Measurements from ENCODE around the gene HES1. TPM values are rescaled to one million over a fixed set of nuclear protein-coding genes. Genes with fewer than 3 reads are reported as not detected.
A peak's percentile ranks its signal among the peaks of the same experiment; 100 is the strongest.

Gene HES1
- polyA plus RNA-seq, 5 donors, result 84.7 to 142 (median 113) TPM

DNA sequence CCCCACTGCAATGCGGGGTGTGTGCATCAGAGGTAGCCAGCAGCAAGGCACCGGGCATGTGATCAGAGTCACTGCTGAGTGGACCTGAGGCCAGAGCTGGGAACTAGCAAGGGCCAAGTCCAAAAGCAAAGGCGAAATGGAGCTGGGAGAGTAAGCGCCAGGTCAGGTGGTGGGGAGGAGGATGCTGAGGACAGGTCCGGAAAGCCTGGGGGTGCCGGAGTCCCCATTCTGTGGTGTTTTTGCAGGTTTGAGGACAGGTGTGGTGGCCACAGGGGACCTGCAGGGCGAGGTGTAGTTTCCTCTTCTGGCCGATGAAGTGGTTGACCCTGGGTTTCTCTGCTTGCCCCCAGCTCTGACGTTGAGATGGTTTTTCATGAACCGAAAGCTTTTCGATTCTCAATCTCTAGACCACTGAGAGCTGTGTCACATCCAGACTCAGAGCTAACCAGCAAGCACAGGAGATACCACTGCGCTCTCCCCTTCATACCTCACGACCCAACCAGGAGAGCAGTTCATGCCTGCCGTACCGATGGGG, 35.0 kb upstream of the HES1 start:
- no peak for DNase-seq

DNA sequence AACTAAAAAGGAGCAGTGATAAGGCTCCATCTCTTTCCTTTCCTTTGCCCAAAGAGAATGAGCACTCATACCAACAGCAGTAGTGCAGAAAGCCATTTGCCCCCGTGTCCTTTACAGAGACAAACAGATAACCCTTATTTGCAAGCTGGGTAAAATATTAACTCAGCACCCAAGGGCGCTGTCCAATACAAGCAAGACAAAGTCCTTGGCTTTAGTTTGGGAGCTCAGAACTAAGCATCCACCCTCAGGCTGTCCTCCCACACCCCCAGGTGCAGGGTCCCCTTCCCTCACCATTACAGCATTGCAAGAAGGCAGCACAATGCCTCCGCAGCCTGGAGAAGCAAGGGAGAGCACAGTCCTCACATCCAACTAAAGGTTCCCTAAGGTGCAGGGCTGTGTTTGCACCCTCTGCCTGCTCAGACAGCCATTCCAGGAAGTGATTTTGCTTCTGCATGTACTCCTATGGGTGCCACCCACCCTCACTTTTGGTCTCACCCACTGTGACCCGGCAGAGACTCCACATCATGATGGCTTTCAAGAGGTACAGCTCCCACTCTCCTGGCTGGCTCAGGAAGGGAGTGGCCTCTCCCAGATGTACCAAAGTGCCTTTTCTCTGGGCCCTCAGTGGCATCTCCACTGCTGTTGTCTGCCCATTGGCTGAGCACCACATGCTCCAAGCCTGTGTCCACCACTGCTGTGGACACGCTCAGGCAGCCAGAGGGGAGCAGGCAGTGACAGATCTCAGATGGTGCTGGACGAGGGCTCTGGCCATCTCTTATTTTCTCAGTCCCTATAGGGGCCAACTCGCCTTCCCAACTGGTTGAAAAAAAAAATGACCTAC, 34.1 kb upstream of the HES1 start:
- DNase-seq, result no peak

DNA sequence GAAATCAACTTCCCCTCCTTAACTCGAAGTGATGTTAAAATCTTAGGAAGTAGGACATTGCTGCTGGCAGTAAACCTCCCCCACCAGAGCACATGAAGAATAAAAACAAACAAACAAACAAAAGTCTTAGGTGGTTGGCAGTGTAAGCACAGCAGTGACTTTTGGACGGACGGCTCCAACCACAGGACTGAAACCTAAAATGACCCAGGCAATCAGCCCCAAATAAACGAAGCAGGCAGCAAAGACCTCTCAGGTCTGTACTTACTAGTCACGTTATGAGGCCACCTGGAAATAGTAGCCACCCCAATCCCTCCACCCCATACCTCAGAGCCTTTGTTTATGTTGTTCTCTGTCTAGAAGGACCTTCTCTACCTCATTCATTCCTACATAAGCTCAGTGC, 33.5 kb upstream of the HES1 start:
- no peak for DNase-seq

DNA sequence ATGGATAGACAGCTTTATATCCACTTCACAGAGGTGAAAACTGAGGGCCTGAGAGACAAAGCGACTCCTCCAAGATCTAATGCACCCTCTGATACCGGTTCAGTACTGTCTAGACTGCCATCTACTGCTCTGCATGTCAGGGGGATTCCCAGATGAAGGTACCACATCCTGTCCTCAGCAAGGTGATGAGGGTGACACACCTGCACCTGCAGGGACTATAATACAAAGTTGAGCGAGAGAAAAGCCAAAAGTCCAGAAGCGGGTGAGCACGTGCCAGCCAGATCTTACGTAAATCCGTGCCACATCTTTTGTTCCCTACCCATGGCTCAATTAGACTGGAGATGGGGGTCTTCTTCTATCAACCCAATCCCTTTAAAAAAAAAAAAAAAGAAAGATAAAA, 32.4 kb upstream of the HES1 start:
- DNase-seq, result no peak

DNA sequence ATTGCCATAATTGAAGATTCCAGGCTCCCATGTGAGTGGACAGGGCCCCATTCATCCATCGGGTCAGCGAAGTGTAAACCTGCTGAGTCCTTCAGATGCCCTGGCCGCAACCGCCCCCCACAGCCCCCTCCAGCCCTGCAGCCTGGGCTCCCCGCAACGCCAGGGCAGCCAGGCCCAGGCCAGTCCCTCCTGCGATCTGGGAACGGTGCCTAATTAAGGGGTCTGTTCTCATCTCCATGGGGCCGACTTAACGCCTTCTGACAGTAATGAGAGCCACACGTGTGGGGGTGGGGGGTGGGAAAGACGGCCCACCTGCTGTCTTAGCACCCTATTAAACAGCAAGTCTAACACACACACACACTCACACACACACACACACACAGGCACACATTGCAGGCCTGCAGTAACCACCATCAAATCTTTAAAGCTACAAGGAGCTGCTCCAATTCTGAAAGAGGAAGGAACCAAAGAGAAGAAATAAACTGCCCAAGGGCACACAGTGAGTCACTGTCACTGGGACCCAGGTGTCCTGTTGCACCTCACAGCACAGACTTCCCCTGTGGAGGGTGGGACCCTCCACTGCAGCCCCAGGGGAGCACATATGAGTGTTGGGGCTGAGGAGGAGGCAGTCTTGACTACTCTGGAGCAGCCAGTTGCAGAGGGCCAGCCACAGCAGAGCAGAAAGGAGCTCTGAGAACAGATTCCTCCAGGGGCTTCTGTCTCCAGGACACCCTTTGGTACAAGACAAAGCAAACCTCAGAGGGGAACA, 31.8 kb upstream of the HES1 start:
- no peak for DNase-seq

DNA sequence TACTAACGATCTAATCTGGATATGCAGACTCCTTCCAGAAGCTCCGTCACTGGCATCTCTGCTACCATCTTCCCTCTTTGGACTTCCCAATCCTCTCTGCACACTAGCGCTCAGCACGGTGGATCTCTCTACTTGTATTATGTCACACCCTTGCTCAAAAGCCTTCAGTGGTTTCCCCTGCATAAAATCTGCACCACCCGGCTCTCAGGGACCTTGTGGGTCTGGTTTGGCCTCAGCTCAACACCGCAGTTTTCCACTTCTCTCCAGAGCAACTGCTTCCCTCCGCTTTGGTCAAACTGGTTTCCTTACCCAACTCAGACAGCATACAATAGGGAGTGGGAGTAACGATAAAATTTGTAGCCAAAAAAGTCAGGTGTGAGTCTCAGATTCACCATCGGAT, 30.7 kb upstream of the HES1 start:
- DNase-seq, result no peak

DNA sequence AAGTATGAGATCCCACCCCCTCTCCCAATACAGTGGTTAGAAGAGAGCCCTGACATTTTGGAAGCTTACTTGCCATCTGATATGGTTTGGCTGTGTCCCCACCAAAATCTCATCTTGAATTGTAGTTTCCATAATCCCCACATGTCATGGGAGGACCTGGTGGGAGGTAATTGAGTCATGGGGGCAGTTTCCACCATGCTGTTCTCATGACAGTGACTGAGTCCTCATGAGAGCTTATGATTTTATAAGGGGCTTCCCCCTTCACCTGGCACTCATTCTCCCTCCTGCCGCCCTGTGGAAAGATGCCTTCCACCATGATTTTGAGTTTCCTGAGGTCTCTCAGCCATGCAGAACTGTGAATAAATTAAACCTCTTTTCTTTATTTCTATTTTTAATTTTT, 28.8 kb upstream of the HES1 start:
- DNase-seq, result no peak

DNA sequence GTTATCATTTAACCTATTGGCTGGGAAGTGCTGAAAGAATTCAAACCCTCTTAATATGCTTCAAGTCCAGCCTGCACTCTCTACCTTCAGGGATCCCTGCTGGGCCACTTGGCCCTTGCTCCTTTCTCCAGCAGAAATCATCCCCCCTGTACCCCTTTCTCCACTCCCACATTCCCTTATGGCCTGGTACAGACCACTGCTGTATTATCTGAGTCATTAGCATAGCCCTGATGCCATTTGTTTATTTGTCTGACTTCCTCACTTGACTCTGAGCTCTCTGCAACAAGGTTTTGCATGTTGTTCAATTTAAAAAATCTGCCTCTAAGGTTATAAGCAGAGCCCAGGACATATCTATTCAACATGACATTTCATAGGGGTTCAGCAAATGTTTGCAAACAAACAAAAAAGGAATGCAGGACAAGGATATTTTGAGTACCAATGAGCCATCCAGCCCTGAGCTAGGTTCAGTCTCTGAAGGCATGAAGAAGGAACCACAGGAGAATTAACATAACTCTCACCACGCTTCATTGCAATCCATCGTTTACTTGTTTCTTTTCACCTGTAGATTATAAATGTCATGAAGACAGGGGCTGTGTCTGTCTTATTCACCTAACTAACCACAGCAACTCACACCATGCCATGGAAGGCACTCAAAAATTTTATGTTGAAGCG, 26.6 kb upstream of the HES1 start:
- DNase-seq, result no peak

DNA sequence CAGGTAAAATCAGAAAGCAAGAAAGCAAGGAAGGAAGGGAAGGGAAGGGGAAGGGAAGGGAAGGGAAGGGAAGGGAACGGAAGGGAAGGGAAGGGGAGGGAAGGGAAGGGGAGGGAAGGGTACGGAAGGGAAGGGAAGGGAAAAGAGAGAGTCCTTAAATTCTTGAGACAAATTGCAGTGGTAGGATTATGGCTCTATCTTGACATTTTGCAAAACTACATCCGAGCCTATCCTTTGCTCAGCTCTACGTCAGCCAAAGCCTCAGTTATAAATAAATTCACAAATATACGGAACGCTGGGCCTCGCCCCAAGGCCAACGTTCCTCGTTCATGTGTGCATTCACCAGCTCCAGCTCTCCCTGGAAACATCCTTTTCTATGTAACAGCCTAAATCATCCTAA, 25.5 kb upstream of the HES1 start:
- no peak for DNase-seq

DNA sequence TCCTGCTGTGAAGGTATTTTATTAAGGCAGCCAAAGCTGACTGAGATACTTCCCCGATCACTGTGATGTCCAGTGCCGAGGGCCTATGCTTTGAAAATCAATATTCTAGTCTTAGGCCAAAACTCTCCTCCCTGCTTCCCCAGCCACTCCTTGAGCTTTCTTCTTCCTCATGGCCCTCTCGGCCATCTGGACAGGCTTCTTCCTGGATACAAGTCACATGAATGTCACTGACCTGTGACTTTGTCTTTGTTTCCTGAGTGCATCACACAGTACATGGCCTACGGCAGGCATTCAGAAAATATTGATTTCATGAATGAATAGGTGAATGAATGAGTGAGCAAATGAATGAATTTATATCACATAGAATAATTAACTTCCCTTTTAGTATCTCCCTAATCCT, 24.6 kb upstream of the HES1 start:
- no peak for DNase-seq

DNA sequence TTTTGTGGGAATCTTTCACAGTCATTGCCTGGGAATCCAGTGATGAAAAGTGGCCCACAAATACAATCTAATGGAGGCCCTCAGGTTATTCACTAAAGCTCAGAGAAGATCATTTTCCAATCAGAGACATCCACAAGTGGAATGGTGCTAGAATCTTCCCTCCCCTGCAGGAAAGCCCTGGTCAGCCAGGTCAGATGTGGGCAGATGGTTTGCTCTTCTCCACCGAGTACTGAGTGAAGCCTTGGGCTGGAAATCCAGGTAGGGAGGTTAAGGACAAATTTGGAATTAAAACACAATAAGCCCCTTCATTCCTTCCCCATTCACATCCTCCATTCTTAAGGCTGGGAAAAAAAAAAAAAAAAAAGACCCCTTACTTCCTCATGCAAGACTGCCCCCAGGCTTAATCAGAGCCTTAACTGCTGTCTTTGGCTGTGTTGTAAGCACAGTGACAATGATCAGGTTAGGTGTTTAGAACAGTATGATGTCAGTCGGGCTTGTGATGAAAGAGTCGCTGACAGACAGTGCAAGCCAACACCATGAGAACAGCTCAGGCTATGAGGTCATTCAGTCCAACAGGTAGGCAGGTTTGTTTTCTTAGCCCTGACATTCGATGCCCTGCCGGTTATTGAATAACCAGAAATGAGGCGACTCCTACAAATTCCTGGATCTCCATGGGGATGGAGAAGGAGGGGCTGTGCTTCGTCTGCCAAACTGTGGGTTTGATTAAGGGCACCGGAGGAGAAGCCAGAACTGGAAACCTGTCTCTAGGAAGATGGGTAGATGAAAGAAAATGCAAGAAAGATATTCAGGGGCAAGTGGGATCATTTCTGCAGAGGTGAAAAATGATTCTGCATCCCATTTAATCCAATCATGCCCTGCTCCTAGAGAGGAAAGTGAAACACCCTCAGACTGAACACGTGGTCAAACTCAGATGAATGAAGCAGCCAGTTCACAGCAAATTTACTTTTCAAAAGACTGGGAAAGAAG, 23.5 kb upstream of the HES1 start:
- DNase-seq, result peak; percentile 66 to 69

DNA sequence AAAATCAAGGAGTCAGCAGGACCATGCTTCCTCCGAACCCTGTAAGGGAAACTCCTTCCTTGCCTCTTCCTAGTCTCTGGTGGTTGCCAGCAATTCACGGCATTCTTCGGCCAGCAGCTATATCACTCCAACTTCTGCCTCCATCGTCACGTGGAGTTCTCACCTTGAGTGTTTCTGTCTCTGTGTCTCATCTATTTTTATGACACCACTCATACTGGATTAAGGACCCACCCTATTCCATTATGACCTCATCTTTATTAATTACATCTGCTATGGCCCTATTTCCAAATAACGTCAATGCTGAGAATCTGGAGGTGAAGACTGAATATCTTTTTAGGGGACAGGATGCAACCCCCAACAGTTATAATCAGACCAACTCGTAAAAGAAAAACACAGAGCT, 21.8 kb upstream of the HES1 start:
- DNase-seq, result no peak

DNA sequence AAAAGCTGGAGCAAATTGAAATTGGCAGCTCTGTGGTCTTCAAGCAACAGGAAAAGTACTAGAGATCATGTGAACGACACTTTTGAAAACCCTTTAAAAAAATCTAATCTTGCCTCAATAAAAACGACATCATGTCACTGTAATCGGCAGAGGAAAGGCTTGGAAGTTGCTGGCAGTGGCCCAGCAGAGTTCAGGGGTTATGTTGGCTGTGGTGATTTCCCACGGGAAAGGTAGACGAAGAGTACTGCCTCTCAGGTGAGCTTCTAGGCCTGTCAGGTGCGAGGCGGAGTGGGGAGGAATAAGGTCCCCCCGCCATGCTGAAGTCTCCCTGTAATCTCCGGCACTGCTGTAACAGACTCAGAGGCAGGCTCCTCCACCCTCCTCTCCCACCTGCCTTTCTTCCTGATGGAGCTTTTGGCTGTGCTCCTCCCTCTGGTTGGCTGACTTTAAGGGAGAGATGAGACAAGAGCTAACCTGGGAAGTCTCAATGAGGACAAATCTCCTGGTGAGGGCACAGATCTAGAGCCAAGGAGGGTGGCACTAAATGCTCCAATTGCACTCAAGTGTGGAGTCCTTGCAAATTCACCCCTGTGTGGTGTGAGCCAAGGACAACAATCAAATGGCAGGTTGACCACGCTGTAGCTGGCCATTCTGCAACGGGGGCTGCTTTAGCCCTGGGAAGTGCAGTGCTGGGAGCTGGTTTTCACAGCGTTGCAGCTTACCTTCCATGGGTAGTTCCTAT, 18.7 kb upstream of the HES1 start:
- no peak for DNase-seq

DNA sequence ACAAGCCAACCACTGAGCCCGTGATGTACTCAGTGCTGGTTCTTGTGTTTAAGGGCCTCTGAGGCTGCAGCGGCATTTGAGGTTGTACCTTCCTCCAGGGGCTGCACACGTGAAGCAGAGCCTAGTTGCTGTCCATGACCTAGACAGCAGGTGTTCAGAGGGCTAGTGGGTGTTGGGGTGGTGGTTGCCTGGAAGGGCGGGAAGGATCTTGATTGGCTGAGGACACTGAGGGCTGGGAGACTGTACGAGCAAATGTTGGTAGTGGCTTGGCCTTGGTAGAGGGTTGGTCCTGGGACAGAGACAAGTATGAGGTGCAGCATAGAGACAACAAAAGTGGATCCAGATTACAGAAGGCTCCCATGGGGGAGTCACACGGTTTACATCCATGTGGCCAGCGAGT, 17.0 kb upstream of the HES1 start:
- no peak for DNase-seq

DNA sequence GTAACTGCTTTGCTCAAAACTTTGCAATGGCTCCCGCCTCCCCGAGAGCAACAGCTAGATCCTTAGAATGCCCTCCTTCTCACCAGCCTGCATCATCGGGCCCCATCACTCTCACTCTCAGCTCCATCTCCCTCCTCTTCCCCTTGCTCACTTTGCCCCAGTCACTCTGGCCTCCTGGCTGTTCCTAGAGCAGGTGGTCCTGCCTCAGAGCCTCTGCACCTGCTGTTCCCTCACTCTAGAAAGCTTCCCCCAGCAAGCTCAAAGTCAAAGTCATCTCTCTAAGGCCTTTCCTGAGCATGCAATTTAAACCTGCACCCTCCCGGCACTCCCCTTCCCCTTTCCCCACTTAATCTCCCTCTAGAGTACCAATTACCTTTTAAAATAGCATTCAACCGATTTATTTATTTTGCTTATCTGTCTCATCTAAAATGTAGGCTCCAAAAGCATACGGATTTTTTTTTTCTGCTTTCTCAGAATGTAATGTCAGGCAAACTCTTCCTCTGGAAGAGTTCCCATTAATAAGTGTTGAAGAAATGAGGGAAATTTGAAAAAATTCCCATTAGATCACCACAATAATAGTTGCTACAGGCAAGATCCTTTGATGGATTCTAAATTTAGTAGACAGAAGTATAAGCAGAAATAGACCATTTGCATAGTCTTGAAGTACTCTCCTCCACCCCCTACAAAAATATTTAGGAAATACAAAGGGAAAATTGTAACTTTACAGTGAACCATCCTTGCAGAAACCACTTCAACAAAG, 15.9 kb upstream of the HES1 start:
- DNase-seq, result no peak

DNA sequence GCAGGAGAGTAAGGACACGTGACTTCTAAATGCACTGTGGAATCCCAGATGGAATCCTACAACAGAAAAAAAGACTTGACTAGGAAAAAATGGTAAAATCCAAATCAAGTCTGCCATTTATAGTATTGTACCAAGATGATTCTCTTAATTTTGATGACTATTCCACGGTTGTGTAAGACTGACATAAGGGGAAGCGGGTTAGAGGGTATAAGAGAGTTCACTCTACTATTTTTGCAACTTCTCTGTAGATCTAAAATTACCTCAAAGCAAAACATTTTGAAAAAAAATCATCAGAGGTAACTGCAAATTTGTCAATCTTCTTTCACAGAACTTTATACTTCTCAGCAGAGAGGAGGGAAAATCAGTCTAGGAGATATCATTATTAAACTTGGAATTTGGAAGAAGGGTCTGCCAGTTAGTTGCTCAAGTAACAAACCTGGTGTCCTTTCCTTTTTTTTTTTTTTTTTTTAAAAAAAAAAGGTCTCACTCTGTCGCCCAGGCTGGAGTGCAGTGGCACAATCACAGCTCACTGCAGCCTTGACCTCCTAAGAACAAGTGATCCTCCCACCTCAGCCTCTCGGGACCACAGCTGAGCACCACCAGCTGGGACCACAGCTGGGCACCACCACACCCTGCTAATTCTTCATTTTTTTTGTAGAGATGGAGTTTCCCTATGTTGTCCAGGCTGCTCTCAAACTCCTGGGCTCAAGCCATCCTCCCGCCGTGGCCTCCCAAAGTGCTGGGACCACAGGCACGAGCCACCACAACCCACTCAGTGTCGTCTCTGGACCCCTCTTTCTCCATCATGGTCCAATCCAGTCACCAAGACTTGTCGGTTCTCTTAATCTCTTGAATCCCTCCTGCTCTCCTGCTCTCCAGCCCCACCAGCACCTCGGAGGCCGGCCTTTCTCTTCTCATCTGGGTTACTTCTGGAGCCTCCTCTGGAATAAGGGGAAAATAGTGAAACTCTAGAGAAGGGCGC, 14.9 kb upstream of the HES1 start:
- DNase-seq, result no peak

DNA sequence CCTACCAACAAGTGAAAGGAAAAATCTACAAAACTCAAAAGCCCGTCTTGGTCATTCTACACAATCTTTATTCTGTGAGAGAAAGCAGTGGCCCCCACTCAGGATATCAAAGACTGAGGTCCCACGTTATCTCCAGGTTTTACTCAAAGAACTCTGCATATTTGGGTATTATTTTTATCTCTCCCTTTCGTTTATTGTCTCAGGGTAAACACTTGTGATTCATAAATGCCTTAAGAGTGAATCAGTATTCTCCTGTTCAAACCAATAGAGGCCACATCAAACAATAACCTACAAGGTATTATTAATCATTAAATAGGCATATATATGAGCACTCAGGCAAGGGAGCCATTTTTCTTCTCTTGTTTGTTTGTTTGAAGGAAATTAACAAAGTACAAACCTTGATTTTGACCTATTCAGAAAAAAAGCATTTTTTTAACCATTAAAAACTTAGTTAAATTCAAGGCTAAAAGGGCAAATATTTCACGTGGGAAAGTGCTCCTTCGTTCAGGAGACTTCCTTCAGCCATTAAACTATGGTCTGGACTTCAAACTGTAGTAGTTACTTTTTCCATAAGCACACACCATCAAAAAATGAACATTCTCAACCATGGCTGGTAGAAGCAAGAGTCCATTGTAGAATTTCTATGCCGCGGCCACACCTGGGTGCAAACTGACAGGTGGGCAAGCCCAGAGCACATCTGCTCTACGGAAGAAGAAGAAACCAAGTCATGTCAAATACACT, 13.9 kb upstream of the HES1 start:
- DNase-seq, result no peak

DNA sequence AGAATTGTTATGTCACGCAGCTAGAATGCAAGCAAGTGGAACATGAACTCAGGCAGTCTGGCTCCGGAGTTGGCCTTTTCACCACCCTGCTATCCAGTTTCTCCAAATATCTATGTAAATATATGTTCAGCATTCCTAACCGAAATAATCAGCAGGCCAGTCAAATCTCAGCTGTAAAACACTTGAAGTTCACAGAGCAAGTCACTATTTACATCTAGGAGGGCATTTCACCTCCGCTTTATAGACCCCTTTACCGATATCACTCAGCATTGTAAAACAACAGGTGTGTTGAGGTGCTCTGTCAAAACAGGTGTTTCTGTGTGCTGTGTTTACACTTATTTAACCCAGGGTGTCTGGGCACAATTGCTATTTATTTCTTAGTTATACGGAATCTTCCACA, 12.2 kb upstream of the HES1 start:
- DNase-seq, result no peak
